GM18520 (cell line): ENCODE data around the gene CYP11A1.

Source experiments
- ATAC-seq: cut with Tn5 transposase; IDR thresholded peaks from one replicate; pipeline ENCODE4 v1.9.1; 2021; ENCODE audit not compliant: unreplicated experiment

The CYP11A1 gene

DNA sequence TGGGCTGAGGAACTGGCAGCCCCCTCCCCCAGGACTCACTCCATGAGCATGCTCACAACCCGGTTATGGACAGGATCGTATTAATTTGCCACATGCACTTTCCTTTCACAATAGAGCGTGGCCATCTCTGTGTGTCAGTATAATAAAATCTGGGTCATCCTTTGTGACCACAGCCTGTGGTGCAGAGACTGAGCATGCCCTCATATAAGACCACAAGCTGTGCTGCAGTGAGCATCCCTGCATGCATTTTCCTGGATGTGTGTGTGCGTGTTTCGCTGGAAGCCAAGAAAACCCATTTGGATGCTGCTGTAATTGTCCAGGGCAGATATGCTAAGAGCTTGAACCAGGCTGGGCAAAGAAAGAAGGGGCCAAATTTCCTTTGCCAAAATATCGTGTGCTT lies 39.7 kb downstream of the CYP11A1 start:
- no peak for ATAC-seq

DNA sequence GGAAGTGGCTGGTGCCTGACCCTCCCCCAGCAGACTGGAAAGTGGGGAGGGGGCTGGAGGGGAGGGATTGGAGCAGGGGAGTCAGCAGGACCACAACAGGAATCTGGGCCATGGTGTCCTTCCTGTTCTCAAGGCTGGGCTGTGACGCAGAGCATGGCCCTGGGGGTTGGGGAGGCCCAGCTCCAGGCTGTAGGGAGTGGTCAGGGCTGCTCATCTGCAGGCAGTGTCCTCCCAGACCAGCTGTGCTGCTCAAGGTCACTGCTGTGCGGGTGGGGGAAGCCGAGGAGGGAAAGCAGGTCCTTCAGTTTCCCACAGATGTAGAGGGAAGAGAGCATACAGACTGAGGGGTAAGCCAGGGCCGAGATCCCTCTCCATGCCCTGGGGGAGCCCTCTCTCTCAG lies 40.7 kb downstream of the CYP11A1 start:
- ATAC-seq, result no peak

DNA sequence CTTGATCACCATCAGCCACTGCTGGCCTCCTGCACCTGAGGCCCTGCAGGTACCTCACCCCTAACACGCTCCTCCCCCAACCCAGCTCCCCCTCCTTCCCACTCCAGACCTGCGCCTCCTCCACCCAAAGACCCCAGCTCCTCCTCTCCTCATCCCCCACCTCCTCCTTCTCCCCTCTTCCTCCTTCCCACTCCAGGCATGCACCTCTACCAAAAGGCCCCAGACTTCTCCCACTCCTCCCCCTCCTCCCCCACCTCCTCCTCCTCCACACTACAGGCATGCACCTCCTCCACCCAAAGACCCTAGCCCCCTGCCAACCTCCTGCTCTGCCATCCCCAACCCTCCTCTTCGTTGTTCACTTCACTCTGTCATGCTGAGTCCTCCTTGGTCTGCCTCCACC lies 42.7 kb downstream of the CYP11A1 start:
- no peak for ATAC-seq

GRCh38 chr15:74322558-74323180 lies 44.8 kb downstream of the CYP11A1 start:
- no peak for ATAC-seq

DNA sequence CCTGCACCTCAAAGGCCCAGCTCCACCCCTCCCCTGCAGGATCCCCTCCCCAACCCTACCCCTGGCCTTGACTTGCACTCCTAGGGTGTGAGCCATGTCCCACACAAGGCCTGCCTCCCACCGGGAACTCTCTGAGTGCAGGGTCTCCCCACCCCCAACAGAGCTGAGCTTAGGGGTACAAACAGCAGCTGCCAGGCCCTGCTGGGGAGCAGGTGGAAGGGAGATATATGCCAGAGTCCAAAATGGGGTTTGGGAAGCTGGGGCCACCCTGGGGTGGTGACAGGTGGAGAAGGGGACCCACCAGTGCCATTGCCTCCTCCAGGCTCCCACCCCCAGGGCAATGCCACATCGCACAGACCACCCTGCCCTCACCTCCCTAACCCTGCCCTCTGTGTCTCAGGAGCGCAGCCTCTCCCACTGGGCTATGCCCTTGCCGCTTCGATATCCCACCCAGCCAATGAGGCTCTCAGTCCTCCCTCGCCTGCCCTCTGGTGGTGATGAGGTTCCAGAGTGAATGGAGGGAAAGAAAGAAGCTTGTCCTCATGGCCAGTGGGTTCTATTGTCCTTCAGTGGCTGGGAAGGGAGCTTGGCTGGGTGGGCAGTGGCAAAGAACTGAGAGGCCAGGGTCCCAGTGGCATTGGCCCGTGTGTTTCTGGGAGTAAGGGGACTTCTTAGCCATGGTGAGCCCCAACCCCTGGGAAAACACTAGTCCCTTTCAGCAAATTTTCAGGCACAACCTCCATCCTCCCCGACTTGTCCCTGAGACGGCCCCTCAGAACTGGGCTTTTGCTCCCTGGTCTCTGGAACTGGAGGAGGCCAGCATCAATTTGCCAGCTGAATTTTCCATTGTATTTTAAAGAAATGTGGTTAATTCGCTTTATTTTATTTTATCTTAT lies 46.8 kb downstream of the CYP11A1 start:
- ATAC-seq, result no peak

DNA sequence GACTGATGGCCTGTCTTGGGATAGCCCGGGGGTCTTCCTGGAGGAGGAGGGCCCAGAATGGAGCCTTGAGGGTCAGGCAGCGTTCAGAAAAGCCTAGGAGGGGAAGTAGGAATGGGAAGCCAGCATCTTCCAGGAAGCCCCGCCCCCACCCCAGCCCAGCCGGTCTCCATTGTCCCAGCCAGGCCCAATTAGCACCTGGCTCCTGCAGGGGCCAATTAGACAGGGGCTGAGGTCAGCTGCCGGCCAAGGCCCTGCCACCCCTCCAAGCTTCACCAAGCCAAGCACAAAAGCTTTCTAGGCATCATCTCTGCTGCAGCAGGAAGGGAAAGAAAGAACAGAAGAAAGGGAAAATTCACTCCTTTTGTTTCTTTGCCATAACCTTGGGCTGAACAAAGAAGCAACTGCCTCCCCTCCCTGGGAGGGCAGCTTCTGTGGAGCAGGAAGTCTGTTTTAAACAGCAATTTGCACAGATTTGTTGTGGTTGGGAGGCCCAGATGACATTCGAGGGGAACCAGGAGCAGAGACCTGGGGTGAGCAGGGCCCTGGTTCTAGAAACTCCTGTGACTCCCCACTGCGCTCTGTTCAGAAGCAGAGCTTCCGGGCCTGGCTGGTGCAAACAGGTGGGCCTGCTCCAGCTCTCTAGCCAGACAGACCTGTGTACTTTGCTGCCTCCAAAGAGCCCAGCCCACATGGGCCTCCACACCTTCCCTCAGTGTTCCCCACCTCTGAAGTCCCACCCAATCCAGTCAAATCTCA lies 47.7 kb downstream of the CYP11A1 start:
- ATAC-seq, result no peak

- ATAC-seq, result no peak
Measured at GRCh38 chr15:74319138-74319460, 48.3 kb downstream of the CYP11A1 start.

GRCh38 chr15:74318376-74319137 lies 48.9 kb downstream of the CYP11A1 start:
- no peak for ATAC-seq

- no peak for ATAC-seq
Measured at GRCh38 chr15:74317820-74318375, 49.5 kb downstream of the CYP11A1 start.

DNA sequence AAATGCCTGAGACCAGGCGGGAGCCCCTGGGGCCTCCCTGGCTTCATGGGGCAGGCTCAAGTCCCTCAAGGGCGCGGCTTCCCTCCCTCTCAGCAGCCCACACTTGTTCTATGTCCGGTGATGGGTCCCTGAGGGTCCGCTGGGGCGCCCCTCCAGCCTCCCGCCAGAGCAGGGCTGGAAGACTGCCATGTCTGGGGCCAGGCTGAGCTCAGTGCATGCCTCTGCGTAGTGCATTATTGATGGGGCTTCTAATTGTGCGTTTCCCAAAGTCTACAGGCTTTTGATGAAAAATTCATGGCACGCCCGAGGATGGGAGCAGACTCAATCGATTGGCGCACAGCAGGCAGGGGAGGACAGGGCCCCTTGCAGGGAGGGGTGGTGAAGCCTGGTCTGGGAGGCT lies 51.3 kb downstream of the CYP11A1 start:
- no peak for ATAC-seq

DNA sequence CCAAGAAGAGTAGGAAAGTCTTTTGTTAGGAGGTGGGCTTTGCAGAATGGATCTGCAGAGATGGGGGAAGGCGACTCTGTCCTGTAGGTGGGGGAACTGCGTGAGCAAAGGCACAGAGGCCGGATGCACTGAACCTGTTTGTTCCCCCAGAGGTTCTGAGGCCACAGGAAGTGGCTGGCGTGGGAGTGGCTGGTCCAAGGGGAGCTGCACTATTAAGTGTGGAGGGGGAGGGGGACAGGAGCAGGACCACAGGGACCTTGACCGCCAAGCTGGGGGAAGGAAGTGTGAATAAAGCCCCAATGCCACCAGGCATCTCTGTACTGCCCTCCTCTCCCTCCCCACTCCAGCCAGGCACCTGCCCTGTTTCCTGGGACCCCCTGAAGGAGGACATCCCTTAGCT lies 51.8 kb downstream of the CYP11A1 start:
- ATAC-seq, result no peak

GRCh38 chr15:74314795-74315438 lies 52.5 kb downstream of the CYP11A1 start:
- no peak for ATAC-seq

GRCh38 chr15:74313889-74314288 lies 53.6 kb downstream of the CYP11A1 start:
- ATAC-seq, result no peak

- no peak for ATAC-seq
Measured at GRCh38 chr15:74312445-74313007, 54.9 kb downstream of the CYP11A1 start.

DNA sequence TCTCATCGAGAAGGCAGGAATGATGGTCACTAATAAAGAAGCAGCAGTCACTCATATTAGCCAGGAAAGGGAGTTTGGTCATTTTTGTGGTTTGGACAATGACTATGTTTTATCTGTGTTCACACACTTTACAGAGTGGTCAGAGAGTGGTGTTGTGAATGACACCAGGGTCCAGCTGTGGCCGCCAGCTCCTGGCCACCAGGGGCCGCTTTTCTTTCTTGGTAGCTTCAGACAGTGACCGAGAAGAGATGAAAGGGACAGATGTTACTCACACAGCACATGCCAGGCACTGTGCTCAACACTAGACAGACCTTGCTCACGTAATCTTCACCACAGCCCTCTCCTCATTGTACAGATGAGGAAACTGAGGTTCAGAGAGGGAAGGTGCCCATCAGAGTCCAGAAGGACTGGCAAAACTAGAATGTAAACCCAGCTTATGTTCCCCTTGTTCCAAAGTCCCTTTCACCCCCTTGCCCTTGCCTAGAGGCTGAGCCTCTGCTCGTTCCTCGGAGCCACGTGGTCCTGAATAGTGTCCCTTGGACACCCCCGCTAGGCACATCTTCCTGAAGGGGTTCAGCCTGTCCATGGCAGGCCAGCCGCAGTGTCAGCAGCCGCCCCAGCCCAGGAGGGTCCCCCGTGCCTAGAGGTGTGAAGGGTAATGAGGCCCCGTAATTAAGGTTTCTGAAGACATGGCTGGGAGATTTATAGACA lies 55.6 kb downstream of the CYP11A1 start:
- ATAC-seq, result no peak

- ATAC-seq, result no peak
Measured at GRCh38 chr15:74307827-74308811, 59.3 kb downstream of the CYP11A1 start.

GRCh38 chr15:74306781-74307217 lies 60.6 kb downstream of the CYP11A1 start:
- ATAC-seq, result no peak

DNA sequence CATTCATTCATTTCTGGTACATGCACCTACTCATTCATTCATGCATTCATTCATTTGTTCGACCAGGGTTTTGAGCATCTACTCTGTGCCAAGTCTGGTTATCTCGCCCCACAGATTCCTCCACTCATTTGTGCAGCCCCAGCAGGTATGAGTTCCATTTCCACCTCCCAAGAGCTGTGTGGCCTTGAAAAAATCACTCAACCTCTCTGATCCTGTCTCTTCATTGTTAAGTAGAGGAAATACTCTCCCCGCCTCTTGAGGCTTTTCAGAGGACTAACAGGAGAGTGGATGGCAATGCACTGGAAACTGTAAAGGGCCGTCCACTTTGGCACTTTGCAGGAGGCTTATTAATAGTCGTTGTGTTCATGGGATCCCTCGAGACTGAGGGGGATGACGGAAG lies 61.8 kb downstream of the CYP11A1 start:
- no peak for ATAC-seq
